ENCODE results near the gene RPS6KA4.
"Not testable (repeated sequence)": the region's sequence is repeated elsewhere in the genome, so short reads cannot be mapped to it uniquely, and the experiment has no call there.

The RPS6KA4 gene

GRCh38 chr11:64407221-64407620, 48.3 kb downstream of the RPS6KA4 start:
- no peak overlapping the region for H3K4me3 ChIP-seq (ENCODE audit: low read length)
- H3K9ac ChIP-seq (ENCODE audit: low read length), result no peak overlapping the region
- H3K9me3 ChIP-seq (ENCODE audit: control insufficient read depth, low read depth, low read length), result no peaks in the 10 kb centered on the region
- H3K36me3 ChIP-seq (ENCODE audit: control insufficient read depth, low read depth, low read length), result no peaks in the 10 kb centered on the region
- H3K27me3 ChIP-seq (ENCODE audit: control insufficient read depth, insufficient read depth, low read length), result peaks cover 15% of the 10 kb centered on the region
- H3K4me1 ChIP-seq (ENCODE audit: control insufficient read depth, low read depth, low read length), result no peaks in the 10 kb centered on the region
- H3K27ac ChIP-seq (ENCODE audit: low read length), result no peak overlapping the region

- no peaks in the 10 kb centered on the region for H3K9me3 ChIP-seq (ENCODE audit: control insufficient read depth, low read depth, low read length)
- H3K27me3 ChIP-seq (ENCODE audit: control insufficient read depth, insufficient read depth, low read length), result peaks cover 15% of the 10 kb centered on the region
- no peak overlapping the region for H3K4me3 ChIP-seq (ENCODE audit: low read length)
- H3K27ac ChIP-seq (ENCODE audit: low read length), result no peak overlapping the region
- H3K36me3 ChIP-seq (ENCODE audit: control insufficient read depth, low read depth, low read length), result no peaks in the 10 kb centered on the region
- no peaks in the 10 kb centered on the region for H3K4me1 ChIP-seq (ENCODE audit: control insufficient read depth, low read depth, low read length)
- no peak overlapping the region for H3K9ac ChIP-seq (ENCODE audit: low read length)
These were observed 48.7 kb downstream of the RPS6KA4 start for GRCh38 chr11:64407630-64408029.

GRCh38 chr11:64409278-64409677, 50.3 kb downstream of the RPS6KA4 start:
- Histone ChIP-seq H3K4me1 (ENCODE audit: control insufficient read depth, low read depth, low read length) (no peaks in the 10 kb centered on the region), H3K9ac (ENCODE audit: low read length) (no peak overlapping the region), H3K27ac (ENCODE audit: low read length) (no peak overlapping the region), H3K9me3 (ENCODE audit: control insufficient read depth, low read depth, low read length) (no peaks in the 10 kb centered on the region), H3K36me3 (ENCODE audit: control insufficient read depth, low read depth, low read length) (no peaks in the 10 kb centered on the region), H3K27me3 (ENCODE audit: control insufficient read depth, insufficient read depth, low read length) (peaks cover 15% of the 10 kb centered on the region), H3K4me3 (ENCODE audit: low read length) (no peak overlapping the region)

- peaks cover 15% of the 10 kb centered on the region for H3K27me3 ChIP-seq (ENCODE audit: control insufficient read depth, insufficient read depth, low read length)
- no peak overlapping the region for H3K27ac ChIP-seq (ENCODE audit: low read length)
- H3K4me1 ChIP-seq (ENCODE audit: control insufficient read depth, low read depth, low read length), result peaks cover under 1% of the 10 kb centered on the region
- no peak overlapping the region for H3K4me3 ChIP-seq (ENCODE audit: low read length)
- no peaks in the 10 kb centered on the region for H3K36me3 ChIP-seq (ENCODE audit: control insufficient read depth, low read depth, low read length)
- no peaks in the 10 kb centered on the region for H3K9me3 ChIP-seq (ENCODE audit: control insufficient read depth, low read depth, low read length)
- H3K9ac ChIP-seq (ENCODE audit: low read length), result no peak overlapping the region
These were observed 50.9 kb downstream of the RPS6KA4 start for GRCh38 chr11:64409707-64410403.

GRCh38 chr11:64410404-64410734, 51.4 kb downstream of the RPS6KA4 start:
- H3K4me1 ChIP-seq (ENCODE audit: control insufficient read depth, low read depth, low read length), result peaks cover 5% of the 10 kb centered on the region
- no peaks in the 10 kb centered on the region for H3K9me3 ChIP-seq (ENCODE audit: control insufficient read depth, low read depth, low read length)
- no peak overlapping the region for H3K27ac ChIP-seq (ENCODE audit: low read length)
- no peak overlapping the region for H3K4me3 ChIP-seq (ENCODE audit: low read length)
- peaks cover 15% of the 10 kb centered on the region for H3K27me3 ChIP-seq (ENCODE audit: control insufficient read depth, insufficient read depth, low read length)
- H3K36me3 ChIP-seq (ENCODE audit: control insufficient read depth, low read depth, low read length), result no peaks in the 10 kb centered on the region
- H3K9ac ChIP-seq (ENCODE audit: low read length), result no peak overlapping the region

GRCh38 chr11:64413417-64413816, 54.5 kb downstream of the RPS6KA4 start:
- H3K36me3 ChIP-seq (ENCODE audit: control insufficient read depth, low read depth, low read length), result no peaks in the 10 kb centered on the region
- no peaks in the 10 kb centered on the region for H3K9me3 ChIP-seq (ENCODE audit: control insufficient read depth, low read depth, low read length)
- no peak overlapping the region for H3K4me3 ChIP-seq (ENCODE audit: low read length)
- H3K9ac ChIP-seq (ENCODE audit: low read length), result no peak overlapping the region
- H3K4me1 ChIP-seq (ENCODE audit: control insufficient read depth, low read depth, low read length), result peaks cover 8% of the 10 kb centered on the region
- H3K27me3 ChIP-seq (ENCODE audit: control insufficient read depth, insufficient read depth, low read length), result peaks cover 15% of the 10 kb centered on the region
- H3K27ac ChIP-seq (ENCODE audit: low read length), result no peak overlapping the region

- no peak overlapping the region for H3K9ac ChIP-seq (ENCODE audit: low read length)
These were observed 56.3 kb downstream of the RPS6KA4 start for GRCh38 chr11:64415286-64415685.

GRCh38 chr11:64415996-64416728, 57.2 kb downstream of the RPS6KA4 start:
- no peak overlapping the region for H3K4me3 ChIP-seq (ENCODE audit: low read length)
- H3K9ac ChIP-seq (ENCODE audit: low read length), result no peak overlapping the region
- peaks cover under 1% of the 10 kb centered on the region for H3K27me3 ChIP-seq (ENCODE audit: control insufficient read depth, insufficient read depth, low read length)
- H3K9me3 ChIP-seq (ENCODE audit: control insufficient read depth, low read depth, low read length), result no peaks in the 10 kb centered on the region
- no peak overlapping the region for H3K27ac ChIP-seq (ENCODE audit: low read length)
- H3K36me3 ChIP-seq (ENCODE audit: control insufficient read depth, low read depth, low read length), result no peaks in the 10 kb centered on the region
- H3K4me1 ChIP-seq (ENCODE audit: control insufficient read depth, low read depth, low read length), result peaks cover 8% of the 10 kb centered on the region

More at GRCh38 chr11:64415286-64415685, 56.3 kb downstream of the RPS6KA4 start:
- H3K9me3 ChIP-seq (ENCODE audit: control insufficient read depth, low read depth, low read length), result no peaks in the 10 kb centered on the region
- H3K27me3 ChIP-seq (ENCODE audit: control insufficient read depth, insufficient read depth, low read length), result peaks cover 4% of the 10 kb centered on the region
- H3K36me3 ChIP-seq (ENCODE audit: control insufficient read depth, low read depth, low read length), result no peaks in the 10 kb centered on the region
- H3K4me3 ChIP-seq (ENCODE audit: low read length), result no peak overlapping the region
- peaks cover 8% of the 10 kb centered on the region for H3K4me1 ChIP-seq (ENCODE audit: control insufficient read depth, low read depth, low read length)
- H3K27ac ChIP-seq (ENCODE audit: low read length), result no peak overlapping the region

- H3K36me3 ChIP-seq (ENCODE audit: control insufficient read depth, low read depth, low read length); H3K4me1 ChIP-seq (ENCODE audit: control insufficient read depth, low read depth, low read length); H3K9ac ChIP-seq (ENCODE audit: low read length); H3K27ac ChIP-seq (ENCODE audit: low read length); H3K9me3 ChIP-seq (ENCODE audit: control insufficient read depth, low read depth, low read length); H3K4me3 ChIP-seq (ENCODE audit: low read length); H3K27me3 ChIP-seq (ENCODE audit: control insufficient read depth, insufficient read depth, low read length): not testable (repeated sequence)
These were observed 59.3 kb downstream of the RPS6KA4 start for GRCh38 chr11:64418233-64418632.

GRCh38 chr11:64419257-64419790, 60.4 kb downstream of the RPS6KA4 start:
- no peak overlapping the region for H3K4me3 ChIP-seq (ENCODE audit: low read length)
- peaks cover 8% of the 10 kb centered on the region for H3K4me1 ChIP-seq (ENCODE audit: control insufficient read depth, low read depth, low read length)

GRCh38 chr11:64419818-64420485, 61.0 kb downstream of the RPS6KA4 start:
- H3K4me3 ChIP-seq (ENCODE audit: low read length), result no peak overlapping the region
- H3K9ac ChIP-seq (ENCODE audit: low read length), result no peak overlapping the region
- no peak overlapping the region for H3K27ac ChIP-seq (ENCODE audit: low read length)
- no peaks in the 10 kb centered on the region for H3K9me3 ChIP-seq (ENCODE audit: control insufficient read depth, low read depth, low read length)
- H3K27me3 ChIP-seq (ENCODE audit: control insufficient read depth, insufficient read depth, low read length), result no peaks in the 10 kb centered on the region
- no peaks in the 10 kb centered on the region for H3K36me3 ChIP-seq (ENCODE audit: control insufficient read depth, low read depth, low read length)
- peaks cover 7% of the 10 kb centered on the region for H3K4me1 ChIP-seq (ENCODE audit: control insufficient read depth, low read depth, low read length)

More at GRCh38 chr11:64419257-64419790, 60.4 kb downstream of the RPS6KA4 start:
- Histone ChIP-seq H3K27ac (ENCODE audit: low read length) (no peak overlapping the region), H3K9ac (ENCODE audit: low read length) (no peak overlapping the region), H3K9me3 (ENCODE audit: control insufficient read depth, low read depth, low read length) (no peaks in the 10 kb centered on the region), H3K27me3 (ENCODE audit: control insufficient read depth, insufficient read depth, low read length) (no peaks in the 10 kb centered on the region), H3K36me3 (ENCODE audit: control insufficient read depth, low read depth, low read length) (no peaks in the 10 kb centered on the region)
